ENCODE results near the gene HEATR3.

HEATR3 gene

DNA sequence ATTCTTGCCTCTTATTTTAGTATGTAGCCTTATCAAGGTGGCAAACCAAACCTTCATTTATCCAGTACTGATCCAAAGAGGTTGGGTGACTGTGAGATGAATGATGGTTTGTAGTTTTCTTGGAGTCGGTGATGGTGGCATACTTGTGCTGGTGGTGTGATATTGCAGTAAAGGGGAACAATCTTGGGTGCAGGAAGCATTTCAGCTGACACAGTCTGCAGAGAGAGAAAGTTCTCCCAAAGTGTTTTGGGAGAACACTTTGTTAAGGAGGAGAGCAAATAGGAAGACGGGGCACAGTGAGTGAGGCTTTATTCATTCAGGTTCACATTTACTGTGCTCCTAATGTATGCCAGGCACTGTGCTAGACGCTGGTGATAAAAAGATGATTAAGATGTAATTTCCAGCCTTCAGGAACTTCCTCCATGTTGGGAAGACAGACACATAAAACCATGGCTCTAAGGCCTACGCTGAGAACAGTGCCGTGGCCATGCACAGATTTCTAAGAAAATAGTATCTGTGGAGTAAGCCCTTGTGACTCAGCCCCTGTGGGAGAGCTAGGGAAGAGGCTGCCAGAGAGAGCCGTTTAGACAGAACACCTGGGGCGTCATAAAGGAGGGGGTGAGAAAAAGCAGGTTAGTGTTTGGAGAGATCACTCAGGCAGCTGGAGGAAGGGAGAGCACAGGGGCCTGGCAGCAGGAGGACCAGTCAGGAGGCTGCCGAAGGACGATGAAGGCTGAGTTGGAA is 13.8 kb downstream of the HEATR3 start:
- TF ChIP-seq CTCF (IDR thresholded peaks at IDR 0.05; ENCODE audit: low read depth, low read length): no peak
- DNase-seq (ENCODE audit: low read depth in 2 of 2): peak in 1 of 2 donors; percentile 14
- no peak overlapping the region for H3K4me3 ChIP-seq (replicated peaks in 1 of 2; ENCODE audit: low read depth in 2 of 2, low read length in 2 of 2)

DNA sequence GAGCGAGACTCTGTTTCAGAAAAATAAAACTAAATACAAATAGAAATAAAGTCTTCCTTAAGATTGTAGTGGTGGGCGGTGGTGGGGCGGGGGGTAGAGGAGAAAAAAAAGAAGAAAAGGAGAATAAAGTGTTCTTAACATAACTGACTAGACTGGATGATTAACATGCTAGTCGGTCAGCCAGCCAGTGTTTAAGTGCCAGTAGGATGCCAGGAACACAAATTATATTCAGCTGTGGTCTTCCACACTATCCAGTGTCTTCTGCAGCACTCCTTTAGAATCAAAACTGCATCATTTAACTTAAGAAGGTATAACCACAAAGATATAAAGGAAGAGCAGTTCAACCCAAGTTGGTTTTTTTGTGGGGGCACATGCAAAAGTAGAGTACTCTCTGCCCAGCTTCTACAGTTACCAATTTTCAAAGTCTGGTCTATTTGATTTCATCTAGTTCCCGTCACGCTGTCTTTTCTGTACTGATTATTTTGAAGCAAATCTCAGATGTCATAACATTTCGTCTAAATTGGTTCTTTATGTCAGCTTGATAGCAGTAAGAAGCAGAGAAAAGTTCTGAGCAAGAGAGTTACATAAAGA is 15.8 kb downstream of the HEATR3 start:
- H3K4me3 ChIP-seq (replicated peaks in 1 of 2; ENCODE audit: low read depth in 2 of 2, low read length in 2 of 2): no peak overlapping the region
- TF ChIP-seq CTCF (IDR thresholded peaks at IDR 0.05; ENCODE audit: low read depth, low read length): no peak
- DNase-seq (ENCODE audit: low read depth in 2 of 2): no peak

GRCh38 chr16:50083996-50084395 is 18.2 kb downstream of the HEATR3 start:
- no peak overlapping the region for H3K4me3 ChIP-seq (replicated peaks in 1 of 2; ENCODE audit: low read depth in 2 of 2, low read length in 2 of 2)
- TF ChIP-seq CTCF (IDR thresholded peaks at IDR 0.05; ENCODE audit: low read depth, low read length): no peak
- no peak for DNase-seq (ENCODE audit: low read depth in 2 of 2)

- no peak overlapping the region for H3K4me3 ChIP-seq (replicated peaks in 1 of 2; ENCODE audit: low read depth in 2 of 2, low read length in 2 of 2)
- TF ChIP-seq CTCF (IDR thresholded peaks at IDR 0.05; ENCODE audit: low read depth, low read length): no peak
- DNase-seq (ENCODE audit: low read depth in 2 of 2): no peak
Observed at GRCh38 chr16:50086176-50086575, 20.4 kb downstream of the HEATR3 start.

- TF ChIP-seq CTCF (IDR thresholded peaks at IDR 0.05; ENCODE audit: low read depth, low read length): no peak
- no peak for DNase-seq (ENCODE audit: low read depth in 2 of 2)
- no peak overlapping the region for H3K4me3 ChIP-seq (replicated peaks in 1 of 2; ENCODE audit: low read depth in 2 of 2, low read length in 2 of 2)
Observed at GRCh38 chr16:50088302-50088701, 22.5 kb downstream of the HEATR3 start.

DNA sequence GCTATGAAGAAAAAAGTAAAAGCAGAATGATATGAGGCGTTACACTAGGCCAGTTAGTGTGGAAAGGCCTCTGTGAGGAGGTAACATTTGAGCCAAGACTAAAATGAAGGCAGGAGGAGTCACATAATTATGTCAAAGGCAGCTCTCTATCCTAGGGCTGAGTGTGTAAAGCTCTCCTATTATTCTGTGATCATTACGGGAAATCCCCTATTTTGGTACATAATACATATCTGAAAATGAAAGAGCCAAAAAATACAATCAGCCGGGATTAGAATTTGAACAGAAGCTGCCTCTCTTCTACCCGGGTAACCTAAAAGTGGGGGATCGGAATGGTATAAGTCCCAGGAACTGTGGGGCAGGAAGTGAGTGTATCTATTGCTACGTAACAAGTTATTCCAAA is 27.1 kb downstream of the HEATR3 start:
- TF ChIP-seq CTCF (IDR thresholded peaks at IDR 0.05; ENCODE audit: low read depth, low read length): no peak
- no peak for DNase-seq (ENCODE audit: low read depth in 2 of 2)
- H3K4me3 ChIP-seq (replicated peaks in 1 of 2; ENCODE audit: low read depth in 2 of 2, low read length in 2 of 2): no peak overlapping the region

Data from cardiac fibroblast (primary cell).